A673 (cell line): Measurements from ENCODE around the gene ERMP1.

Experiments
- CTCF ChIP-seq: fragments of 300-800, 200-600 bp; sonication (generic); conservative IDR thresholded peaks from 2 replicates; pipeline ENCODE4 v1.5.1; 2017; ENCODE audit warnings: low read depth, mild to moderate bottlenecking, antibody characterized with exemption, low read length, moderate library complexity, mixed read lengths
- EZH2 ChIP-seq: fragments of 200-600 bp; sonication (generic); IDR thresholded peaks from 2 replicates; pipeline ENCODE4 v1.6.1; 2017; ENCODE audit warnings: borderline replicate concordance, low read depth, mild to moderate bottlenecking, mixed read lengths, antibody characterized with exemption, low read length; ENCODE audit not compliant: poor library complexity, severe bottlenecking

DNA sequence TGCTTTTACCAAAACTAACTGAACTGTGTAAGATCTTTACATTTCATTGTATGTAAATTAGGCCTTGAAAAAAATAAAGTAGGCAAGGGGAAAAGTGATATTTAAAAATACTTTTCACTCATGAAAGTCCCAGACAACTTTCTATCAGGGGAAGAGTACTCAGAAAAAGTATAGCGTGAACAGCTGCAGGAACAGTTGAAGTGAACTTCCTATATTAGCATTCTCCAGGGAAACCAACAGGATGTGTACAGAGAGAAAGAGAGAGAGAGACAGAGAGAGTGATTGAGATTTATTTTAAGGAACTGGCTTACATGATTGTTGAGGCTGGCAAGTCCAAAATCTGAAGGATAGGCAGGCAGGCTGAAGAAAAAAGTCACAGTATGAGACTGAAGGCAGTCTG lies 42.0 kb downstream of the ERMP1 start:
- TF ChIP-seq CTCF (no peak), EZH2 (no peak)
